ENCODE data around the gene GJB5.

DNA sequence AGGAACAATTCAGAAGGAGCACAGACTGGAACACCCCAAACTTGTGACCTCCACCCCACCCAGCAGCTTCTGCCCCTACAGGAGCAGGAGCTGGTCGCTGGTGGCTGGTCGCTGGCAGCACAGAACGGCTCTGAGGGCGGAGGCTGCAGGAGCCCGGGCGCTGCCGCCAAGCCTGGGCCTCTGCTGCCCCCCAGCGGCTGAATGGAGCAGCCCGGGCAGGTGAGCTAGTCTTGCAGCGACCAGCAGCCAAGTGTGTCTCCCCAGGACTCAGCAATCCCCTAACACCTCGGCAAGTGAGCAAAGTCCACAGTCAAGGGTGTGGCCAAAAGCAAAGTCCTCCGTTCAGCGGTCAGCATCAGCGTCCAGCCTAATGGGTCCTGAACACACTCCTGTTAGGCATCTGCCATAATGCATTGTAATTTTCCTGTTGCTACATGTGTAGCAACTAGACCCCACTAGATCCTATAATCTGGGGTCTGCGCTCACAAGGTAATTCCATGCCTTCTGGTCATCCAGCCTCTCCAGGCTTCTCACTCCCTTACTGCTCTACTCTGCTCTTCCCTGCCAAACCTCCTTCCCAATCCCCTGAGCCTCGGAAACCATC, 12.1 kb upstream of the GJB5 start:
- no peak for TF ChIP-seq POLR2A (IDR thresholded peaks at IDR 0.05; ENCODE audit: low read length)
- no peak for TF ChIP-seq GATA1 (IDR thresholded peaks at IDR 0.05; ENCODE audit: low read depth, low read length)

Data from erythroblast (primary cell).